ENCODE data around the gene PLCD3. TPM values are rescaled to one million over a fixed set of nuclear protein-coding genes. Genes with fewer than 3 reads are reported as not detected.
A peak's percentile ranks its signal among the peaks of the same experiment; 100 is the strongest.

PLCD3 gene
- total and polyA plus RNA-seq, 2 of the 13 experiments (the other 11 are each of a cell fraction or from before 2014, with no cell fraction given), result 11.3 to 39.1 TPM

DNA sequence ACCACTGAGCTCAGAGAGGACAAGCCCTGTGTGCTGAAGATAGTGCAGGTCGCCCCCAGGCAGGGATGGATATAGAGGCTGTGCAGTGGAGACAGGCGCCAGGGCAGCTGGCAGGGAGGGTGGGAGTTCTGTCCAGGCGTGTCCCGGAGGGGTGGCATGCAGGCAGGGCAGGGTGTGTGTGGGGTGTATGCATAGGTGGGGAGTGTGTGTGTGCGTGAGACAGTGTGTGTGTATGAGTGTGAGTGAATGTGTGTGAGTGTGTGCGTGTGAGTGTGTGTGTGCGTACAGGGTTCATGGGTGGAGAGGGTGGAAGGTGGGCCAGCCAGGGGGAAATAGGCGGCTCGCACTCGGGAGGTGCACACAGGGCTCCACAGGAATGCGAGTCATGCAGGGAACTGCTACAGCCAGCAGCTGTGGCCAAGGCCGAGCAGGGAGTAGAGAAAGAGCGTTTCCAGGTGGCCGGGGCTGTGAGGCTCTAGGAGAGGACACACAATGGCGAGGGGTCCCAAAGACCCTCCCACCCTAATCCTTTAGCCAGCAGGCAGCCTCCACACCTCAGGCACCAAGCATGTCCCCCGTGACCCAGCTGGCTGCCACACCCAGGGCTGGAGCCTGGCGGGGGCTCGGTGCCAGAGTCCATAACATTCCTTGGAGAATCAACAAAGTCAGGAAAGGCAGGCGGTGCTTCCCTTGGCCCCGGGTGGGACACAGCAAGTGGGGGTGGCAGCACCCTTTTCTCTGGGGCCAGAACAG, 4.6 kb downstream of the PLCD3 start (continued):
- no peak for TF ChIP-seq ZNF773 (CRISPR knock-in tag; IDR thresholded peaks at IDR 0.05; ENCODE audit: borderline replicate concordance)
- no peak for TF ChIP-seq SRY (CRISPR knock-in tag; IDR thresholded peaks at IDR 0.05)
- TF ChIP-seq ZFYVE20 (CRISPR knock-in tag; IDR thresholded peaks at IDR 0.05; ENCODE audit: borderline replicate concordance, low read depth), result no peak
- TF ChIP-seq POGZ (CRISPR knock-in tag; IDR thresholded peaks at IDR 0.05), result 0 out of 2 replicates have a peak, but pooled peaks have one; percentile 24
- TF ChIP-seq MEF2D (CRISPR knock-in tag; IDR thresholded peaks at IDR 0.05), result 0 out of 2 replicates have a peak, but pooled peaks have one; percentile 30
- TF ChIP-seq, protein P1, sequence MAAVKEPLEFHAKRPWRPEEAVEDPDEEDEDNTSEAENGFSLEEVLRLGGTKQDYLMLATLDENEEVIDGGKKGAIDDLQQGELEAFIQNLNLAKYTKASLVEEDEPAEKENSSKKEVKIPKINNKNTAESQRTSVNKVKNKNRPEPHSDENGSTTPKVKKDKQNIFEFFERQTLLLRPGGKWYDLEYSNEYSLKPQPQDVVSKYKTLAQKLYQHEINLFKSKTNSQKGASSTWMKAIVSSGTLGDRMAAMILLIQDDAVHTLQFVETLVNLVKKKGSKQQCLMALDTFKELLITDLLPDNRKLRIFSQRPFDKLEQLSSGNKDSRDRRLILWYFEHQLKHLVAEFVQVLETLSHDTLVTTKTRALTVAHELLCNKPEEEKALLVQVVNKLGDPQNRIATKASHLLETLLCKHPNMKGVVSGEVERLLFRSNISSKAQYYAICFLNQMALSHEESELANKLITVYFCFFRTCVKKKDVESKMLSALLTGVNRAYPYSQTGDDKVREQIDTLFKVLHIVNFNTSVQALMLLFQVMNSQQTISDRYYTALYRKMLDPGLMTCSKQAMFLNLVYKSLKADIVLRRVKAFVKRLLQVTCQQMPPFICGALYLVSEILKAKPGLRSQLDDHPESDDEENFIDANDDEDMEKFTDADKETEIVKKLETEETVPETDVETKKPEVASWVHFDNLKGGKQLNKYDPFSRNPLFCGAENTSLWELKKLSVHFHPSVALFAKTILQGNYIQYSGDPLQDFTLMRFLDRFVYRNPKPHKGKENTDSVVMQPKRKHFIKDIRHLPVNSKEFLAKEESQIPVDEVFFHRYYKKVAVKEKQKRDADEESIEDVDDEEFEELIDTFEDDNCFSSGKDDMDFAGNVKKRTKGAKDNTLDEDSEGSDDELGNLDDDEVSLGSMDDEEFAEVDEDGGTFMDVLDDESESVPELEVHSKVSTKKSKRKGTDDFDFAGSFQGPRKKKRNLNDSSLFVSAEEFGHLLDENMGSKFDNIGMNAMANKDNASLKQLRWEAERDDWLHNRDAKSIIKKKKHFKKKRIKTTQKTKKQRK (IDR thresholded peaks at IDR 0.05; ENCODE audit: low read length), result no peak
- peak; percentile 74 for TF ChIP-seq XRCC5 (optimal IDR thresholded peaks at IDR 0.05; ENCODE audit: low read length)
- TF ChIP-seq NR2C2 (CRISPR knock-in tag; IDR thresholded peaks at IDR 0.05; ENCODE audit: borderline replicate concordance), result no peak
- peak; percentile 76 for TF ChIP-seq SALL1 (CRISPR knock-in tag; IDR thresholded peaks at IDR 0.05)
- TF ChIP-seq CAMTA2 (CRISPR knock-in tag; IDR thresholded peaks at IDR 0.05; ENCODE audit: borderline replicate concordance), result no peak
- no peak for TF ChIP-seq CREB1 (IDR thresholded peaks at IDR 0.05)
- TF ChIP-seq CREB1 (CRISPR knock-in tag; IDR thresholded peaks at IDR 0.05), result no peak
- TF ChIP-seq ZFAT (CRISPR knock-in tag; conservative IDR thresholded peaks at IDR 0.05), result no peak
- TF ChIP-seq, protein P2, sequence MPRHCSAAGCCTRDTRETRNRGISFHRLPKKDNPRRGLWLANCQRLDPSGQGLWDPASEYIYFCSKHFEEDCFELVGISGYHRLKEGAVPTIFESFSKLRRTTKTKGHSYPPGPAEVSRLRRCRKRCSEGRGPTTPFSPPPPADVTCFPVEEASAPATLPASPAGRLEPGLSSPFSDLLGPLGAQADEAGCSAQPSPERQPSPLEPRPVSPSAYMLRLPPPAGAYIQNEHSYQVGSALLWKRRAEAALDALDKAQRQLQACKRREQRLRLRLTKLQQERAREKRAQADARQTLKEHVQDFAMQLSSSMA (CRISPR knock-in tag; IDR thresholded peaks at IDR 0.05), result no peak
- TF ChIP-seq POLR2AphosphoS5 (IDR thresholded peaks at IDR 0.05; ENCODE audit: low read depth, low read length), result no peak
- peak; percentile 71; the same call in 1 of the 2 replicates for TF ChIP-seq TGIF2 (CRISPR knock-in tag; IDR thresholded peaks at IDR 0.05)
- TF ChIP-seq, protein P3, sequence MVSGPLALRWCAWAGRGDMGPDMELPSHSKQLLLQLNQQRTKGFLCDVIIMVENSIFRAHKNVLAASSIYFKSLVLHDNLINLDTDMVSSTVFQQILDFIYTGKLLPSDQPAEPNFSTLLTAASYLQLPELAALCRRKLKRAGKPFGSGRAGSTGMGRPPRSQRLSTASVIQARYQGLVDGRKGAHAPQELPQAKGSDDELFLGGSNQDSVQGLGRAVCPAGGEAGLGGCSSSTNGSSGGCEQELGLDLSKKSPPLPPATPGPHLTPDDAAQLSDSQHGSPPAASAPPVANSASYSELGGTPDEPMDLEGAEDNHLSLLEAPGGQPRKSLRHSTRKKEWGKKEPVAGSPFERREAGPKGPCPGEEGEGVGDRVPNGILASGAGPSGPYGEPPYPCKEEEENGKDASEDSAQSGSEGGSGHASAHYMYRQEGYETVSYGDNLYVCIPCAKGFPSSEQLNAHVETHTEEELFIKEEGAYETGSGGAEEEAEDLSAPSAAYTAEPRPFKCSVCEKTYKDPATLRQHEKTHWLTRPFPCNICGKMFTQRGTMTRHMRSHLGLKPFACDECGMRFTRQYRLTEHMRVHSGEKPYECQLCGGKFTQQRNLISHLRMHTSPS (CRISPR knock-in tag; IDR thresholded peaks at IDR 0.05; ENCODE audit: low read depth), result peak; percentile 87
- no peak for TF ChIP-seq PHF5A (CRISPR knock-in tag; IDR thresholded peaks at IDR 0.05; ENCODE audit: low read depth, unreplicated experiment)
- TF ChIP-seq KMT2A (CRISPR knock-in tag; IDR thresholded peaks at IDR 0.05), result no peak
- TF ChIP-seq U2AF1 (optimal IDR thresholded peaks at IDR 0.05; ENCODE audit: low read depth, low read length), result no peak
- TF ChIP-seq, protein P4, sequence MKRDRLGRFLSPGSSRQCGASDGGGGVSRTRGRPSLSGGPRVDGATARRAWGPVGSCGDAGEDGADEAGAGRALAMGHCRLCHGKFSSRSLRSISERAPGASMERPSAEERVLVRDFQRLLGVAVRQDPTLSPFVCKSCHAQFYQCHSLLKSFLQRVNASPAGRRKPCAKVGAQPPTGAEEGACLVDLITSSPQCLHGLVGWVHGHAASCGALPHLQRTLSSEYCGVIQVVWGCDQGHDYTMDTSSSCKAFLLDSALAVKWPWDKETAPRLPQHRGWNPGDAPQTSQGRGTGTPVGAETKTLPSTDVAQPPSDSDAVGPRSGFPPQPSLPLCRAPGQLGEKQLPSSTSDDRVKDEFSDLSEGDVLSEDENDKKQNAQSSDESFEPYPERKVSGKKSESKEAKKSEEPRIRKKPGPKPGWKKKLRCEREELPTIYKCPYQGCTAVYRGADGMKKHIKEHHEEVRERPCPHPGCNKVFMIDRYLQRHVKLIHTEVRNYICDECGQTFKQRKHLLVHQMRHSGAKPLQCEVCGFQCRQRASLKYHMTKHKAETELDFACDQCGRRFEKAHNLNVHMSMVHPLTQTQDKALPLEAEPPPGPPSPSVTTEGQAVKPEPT (CRISPR knock-in tag; IDR thresholded peaks at IDR 0.05; ENCODE audit: low read depth), result no peak
- no peak for TF ChIP-seq HNRNPUL1 (IDR thresholded peaks at IDR 0.05; ENCODE audit: low read depth, low read length)
- no peak for TF ChIP-seq ZNF780A (CRISPR knock-in tag; IDR thresholded peaks at IDR 0.05)
- TF ChIP-seq BORCS8-MEF2B (CRISPR knock-in tag; IDR thresholded peaks at IDR 0.05), result no peak
